ENCODE measurements around the gene BST1.
"Not testable (repeated sequence)": the region's sequence is repeated elsewhere in the genome, so short reads cannot be mapped to it uniquely, and the experiment has no call there.

The BST1 gene

DNA sequence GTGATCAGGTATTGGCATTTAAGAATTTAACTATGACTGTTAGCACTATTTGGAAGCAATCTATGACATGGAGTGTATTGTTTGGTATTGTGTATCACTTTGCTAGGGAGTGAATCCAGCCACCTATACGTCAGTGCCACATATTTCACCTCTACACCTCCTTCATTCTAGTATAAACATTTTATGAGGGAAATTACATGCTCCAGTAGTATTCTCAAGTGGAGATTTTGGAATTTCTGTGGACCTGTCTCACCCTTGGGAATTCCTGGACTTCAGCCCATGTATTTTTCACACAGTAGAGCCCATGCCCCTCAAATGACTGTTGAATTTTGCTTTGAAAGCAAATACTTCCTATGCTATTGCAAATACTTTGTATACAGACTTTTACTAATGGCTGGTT is 11.3 kb downstream of the BST1 start:
- DNase-seq = no peak

DNA sequence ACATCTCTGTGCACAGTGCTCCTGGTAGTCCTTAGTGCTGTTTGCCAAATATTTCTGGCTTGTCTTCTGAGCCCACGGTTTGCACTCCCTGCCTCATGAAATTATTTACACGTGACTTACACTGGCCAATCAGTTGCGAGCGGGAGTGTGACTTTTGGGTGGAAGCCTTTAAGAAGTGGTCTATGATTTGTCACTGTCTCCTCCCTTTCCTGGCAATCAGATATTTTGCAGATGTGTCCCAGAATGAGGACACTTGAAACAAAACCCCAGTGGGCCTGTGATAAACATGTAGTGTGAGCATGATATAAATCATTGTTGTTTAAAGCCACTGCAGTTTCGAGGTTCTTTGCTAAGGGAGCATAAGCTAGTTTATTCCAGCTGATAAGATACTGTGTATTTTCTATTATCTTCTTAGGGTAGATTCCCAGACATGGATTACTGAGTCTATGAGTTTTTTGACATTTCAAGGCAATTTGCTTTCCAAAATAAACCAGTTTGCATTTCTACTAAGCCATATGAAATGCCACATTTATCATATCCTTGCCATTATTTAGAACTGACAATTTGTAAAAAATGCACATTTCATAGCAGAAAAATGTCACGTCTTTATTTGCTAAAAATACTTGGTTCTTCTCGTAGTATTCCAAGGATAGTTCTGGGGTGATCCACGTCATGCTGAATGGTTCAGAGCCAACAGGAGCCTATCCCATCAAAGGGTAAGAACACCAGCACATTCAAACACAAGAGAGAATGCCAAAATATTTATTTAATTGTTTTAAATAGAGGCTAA is 12.0 kb downstream of the BST1 start:
- no peak for DNase-seq

DNA sequence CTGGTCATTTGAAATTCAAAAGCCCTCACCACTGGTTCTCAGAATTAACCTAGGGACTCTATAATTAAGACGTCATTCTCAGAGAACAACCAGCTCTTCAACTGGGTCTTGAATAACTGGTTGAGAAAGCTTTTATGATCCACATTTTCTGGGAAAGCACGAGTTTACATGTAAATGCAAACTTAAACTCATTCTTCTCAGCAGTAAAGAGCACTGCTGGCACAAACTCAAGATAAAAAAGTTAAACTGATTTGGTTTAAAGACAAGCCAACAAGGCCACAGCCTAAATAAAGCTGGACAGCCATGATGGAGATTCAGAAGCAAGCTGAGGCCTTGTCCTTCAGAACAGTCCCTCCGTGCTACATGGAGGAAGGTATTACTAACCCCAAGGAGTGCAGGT is 13.2 kb downstream of the BST1 start:
- no peak for DNase-seq

DNA sequence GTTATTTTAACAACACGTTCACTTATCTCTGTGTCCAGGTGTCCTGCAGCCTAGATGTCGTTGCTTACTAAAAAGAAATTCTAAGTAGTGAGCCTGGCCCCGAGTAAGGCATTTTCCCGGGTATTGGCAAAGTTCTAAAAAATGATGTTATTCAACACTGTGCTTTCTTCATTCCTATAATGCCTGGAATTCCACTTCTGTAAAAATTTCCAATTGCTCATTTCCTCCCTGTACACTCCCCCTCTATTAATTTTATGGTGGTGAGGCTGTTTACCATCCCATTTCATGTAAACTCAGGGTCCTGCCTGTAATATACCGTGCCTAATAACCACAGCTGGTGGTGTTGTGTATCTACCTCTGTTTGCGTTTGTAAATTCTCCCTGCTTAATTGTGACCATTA is 14.2 kb downstream of the BST1 start:
- DNase-seq = no peak

DNA sequence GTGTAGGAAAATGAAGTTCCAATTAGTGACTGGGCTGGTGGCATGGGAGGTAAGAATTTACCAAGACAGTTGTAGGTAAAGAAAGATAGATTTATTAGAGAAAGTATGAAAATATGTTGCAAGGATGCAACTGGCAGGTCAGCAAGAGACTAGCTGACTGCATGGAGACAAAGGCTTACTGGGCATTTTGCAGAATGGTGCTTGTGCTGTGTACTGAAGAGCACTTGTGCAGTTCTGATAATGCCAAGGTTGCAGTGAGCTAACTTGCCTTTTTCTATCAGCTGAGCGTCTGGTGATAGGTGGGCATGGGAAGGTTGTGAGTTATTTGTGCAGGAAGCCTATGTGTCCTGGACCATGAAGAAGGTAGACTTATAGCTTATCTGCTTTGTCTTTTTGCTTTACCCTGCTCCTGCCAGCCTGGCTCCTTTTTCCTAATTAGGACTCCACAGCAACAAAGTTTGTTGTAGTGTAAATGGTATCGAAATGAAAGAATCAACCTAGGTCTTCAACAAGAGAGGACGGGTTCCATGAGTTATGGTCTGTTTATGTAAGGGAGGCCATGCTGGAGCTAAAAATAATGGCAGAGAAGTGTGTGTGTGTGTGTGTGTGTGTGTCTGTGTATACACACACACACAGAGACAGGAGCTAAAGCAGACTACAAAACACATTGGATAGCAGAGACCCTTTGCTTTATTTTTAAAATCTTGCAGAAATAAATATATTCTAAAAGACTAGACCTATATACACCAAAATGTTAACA is 15.0 kb downstream of the BST1 start:
- no peak for DNase-seq

DNA sequence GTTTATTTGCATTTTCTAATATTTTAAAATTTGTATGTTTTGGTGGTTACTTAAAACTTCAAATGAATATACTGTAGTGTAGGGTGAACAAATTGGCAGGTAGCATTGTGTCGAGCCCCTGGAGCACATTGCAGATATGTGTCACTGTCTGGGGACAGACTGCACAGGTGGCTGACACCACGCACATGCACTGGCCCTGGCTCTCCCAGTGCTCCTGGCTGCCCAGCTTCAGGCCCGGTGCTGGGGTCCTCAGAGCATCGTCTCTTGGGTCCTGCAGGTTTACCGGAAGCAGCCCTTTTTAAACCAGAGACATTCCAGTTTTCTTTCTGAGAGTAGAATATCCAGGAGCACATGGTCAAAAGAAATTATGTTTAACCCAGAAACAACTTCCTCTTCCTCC is 15.6 kb downstream of the BST1 start:
- DNase-seq = no peak

DNA sequence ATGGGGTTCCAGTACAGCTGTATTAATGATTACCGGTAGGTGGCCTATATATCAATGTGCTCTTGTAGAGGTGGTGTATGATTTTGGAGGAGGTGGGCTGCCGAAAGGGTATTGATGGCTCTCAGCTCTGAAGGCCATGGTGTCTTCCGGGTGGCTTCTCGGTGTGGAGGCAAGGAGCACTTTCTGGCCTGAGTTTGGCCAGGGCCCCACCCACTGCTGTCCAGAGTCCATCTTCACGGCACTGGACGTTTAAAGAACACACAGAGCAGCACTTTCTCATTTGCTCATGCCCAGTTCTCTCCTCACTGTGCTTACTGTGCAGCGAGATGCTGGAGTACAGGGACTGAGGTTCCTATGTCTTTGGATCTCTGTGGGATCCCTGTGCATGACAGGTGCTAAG is 16.1 kb downstream of the BST1 start:
- no peak for DNase-seq

DNA sequence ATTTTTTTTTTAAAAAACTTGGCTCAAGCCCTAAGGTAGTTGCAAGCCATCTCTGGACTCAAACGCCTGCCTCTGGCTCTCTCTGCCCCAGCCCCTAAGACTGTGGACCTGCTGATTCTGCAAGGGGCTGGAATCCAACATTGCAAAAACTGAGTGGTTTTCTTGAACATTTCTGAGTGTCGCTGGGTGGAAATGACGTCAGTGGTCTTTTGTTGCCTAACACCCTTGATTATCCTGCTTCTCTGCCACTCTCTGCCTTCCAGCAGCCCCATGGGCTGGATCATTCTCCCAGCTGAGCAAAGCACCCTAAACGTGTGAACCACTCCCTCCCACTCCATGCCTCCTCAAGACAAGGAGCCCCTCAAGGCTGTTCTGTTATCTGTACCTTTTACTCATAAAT is 16.6 kb downstream of the BST1 start:
- DNase-seq = no peak

DNA sequence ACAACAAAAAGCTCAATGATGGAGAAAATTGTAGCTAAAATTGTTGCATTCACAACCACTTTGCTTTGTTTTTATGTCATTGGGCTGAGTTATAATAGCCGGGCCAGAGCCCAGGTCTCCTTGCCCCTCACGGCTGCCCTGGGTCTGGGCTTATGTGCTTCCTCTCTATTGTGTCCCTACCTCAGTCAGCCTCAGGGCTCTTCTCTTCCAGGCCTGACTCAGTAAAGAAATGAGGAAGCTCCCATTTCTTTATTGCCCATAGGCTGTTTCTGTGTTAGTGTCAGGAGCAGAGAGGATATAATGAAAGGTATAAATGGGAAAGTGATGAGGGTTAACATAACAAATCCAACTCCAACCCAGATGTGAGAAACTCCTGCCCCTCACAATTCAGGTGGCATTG is 18.0 kb downstream of the BST1 start:
- DNase-seq = no peak

DNA sequence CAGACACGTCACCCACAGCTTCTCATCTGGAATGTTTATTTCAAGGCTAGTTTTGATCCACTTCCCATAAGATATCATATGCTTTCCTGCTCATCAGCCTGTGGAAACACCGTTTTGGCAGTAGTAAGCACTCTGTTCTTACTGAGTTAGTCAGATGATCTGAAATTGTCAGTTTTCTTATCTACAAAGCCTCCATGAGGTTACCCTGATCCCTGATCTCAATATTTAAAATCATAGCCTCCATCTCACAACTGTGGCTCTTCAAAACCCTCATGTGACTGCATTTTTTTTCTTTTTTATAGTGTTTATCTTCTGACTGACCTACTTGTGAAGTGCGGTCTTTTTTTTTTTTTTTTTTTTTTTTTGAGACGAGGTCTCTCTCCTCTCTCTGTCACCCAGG is 22.7 kb downstream of the BST1 start:
- DNase-seq = no peak

DNA sequence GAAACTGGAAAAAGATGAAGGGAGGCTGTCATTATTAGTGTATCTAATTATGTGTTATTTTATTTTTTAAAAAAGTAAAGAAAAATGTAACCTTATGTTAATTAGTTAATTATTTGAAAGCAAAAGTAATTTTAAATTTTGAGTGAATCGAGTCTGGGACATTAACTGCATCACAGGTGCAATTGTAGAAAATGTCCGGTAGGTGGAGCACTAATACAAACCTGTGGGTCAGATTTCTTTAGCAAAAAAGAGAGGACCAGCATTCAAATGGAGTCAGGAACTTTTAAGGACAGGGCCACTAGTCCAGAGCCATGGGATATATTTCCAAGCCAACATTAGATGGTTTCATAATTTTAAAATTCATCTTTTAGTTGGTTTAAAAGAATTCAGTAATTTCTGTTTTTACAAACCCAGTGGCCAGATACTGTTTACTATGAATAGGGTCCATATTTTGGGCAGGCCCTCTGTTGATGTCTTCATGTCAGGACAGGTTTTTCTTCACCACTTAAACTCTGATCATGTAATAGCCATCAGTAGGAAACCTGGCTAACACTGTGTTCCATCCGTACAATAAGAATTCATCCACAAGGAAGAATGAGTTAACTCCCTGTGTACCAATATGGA is 27.2 kb downstream of the BST1 start:
- peak; percentile 4 for DNase-seq

DNA sequence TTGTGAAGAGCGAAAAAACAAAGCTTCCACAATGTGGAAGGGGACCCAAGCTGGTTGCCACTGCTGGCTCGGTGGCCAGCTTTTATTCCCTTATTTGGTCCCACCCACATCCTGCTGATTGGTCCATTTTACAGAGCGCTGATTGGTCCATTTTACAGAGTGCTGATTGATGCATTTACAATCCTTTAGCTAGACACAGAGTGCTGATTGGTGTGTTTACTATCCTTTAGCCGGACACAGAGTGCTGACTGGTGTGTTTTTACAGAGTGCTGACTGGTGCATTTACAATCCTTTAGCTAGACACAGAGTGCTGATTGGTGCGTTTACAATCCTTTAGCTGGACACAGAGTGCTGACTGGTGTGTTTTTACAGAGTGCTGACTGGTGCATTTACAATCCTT is 30.2 kb downstream of the BST1 start:
- not testable (repeated sequence) for DNase-seq

DNA sequence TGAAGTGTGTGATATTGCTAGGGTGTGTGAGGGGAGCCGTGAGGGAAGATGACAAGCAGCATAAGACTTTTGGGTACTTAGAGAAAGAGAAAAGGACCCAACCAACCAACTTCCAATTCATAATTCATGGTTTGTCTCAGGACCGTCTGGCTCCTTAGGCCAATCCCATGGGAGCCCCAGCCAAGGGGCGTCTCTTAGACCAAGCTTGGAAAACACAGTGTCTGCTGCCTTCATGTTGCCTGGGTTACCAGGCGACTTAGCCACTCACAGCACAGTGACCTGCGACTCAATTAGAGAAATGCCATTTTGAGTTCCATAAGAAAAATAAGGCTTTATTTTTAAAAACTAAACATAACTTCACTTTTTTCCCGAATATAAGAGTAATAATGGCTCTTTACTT is 32.7 kb downstream of the BST1 start:
- no peak for DNase-seq

DNA sequence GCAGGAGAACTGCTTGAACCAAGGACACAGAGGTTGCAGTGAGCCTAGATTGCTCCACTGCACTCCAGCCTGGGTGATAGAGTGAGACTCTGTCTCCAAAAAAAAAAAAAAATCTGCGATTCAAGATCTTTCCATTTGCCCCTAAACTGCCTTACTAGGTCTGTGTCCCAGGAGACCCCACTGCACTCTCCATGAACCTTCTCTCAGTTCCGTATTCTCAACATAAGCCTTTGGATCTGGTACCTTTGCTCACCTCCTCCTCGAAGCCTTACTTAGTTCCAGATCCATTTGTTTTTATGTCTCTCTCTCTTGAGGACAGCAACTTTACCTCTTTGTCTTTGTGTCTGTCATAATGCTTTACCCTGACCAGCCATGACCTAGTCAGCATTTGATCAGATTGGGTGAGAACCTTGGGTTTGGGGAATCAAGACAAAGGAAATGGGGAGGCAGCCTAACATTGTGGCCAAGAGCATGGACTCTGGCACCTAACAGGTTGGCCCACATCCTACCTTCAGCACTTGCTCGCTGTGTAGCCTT is 33.7 kb downstream of the BST1 start:
- DNase-seq = no peak

DNA sequence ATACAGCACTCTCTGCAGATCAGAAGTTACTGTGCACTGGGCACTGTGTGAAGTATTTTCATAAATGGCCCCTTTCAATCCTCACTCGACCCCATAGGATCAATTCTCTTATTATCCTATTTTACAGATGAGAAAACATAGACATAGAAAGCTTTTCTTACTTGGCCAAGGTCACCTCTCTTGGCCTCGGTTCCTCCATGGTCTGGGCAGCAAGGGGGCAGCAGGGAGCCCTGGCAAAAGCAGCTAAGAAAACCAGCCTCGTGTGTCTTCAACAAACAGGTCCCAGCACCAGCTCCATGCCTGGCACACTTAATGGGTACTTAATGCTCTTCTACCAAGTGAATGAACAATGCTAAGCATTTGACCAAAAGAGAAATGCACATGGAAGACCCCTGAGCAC is 34.4 kb downstream of the BST1 start:
- DNase-seq = no peak

DNA sequence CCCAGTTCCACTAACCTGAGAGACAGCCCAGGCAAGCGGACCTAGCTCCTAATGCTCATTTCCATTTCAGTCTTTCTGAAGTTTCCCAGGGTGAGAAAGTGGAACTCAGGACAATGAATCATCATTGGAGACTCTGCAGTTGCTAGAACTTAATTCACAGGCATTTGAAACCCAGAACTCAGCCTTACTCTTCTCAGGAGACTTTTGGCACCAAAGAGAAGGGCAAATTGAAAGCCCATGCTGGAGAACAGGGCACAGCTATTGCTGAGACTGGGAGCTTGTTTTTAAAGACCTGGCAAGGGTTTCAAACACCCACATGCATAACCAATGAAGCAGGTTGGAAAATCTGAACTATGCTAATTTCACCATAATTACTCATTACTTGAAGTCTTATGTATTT is 36.0 kb downstream of the BST1 start:
- DNase-seq = no peak

DNA sequence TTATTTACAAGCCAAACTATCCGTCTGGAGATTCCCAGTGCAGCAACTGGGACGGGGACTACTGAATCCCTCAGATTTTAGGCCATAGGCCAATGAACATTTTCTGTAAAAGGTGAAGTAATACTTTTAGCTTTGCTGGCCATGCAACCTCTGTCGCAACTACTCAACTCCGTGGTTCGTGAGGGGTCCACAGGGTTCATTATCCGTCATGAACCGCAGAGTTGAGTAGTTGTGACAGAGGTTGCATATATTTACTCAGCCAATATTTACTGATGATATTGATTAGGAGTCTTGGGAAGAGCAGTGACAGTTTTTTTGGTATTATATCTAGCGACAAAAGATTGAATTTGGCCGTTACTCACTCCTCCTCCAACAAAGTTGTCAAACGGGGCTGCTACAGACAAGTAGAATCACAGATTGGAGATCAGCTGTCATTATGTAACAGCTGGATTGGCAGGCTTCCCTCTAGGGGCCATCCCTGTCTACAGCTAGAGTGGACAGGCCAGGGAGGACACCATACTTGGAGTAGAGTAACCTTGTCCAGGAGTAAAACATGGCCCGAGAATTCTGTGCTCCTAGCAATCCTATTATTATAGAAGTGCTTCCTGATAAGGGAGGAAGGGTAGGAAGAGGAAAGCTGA is 38.0 kb downstream of the BST1 start:
- DNase-seq = no peak

DNA sequence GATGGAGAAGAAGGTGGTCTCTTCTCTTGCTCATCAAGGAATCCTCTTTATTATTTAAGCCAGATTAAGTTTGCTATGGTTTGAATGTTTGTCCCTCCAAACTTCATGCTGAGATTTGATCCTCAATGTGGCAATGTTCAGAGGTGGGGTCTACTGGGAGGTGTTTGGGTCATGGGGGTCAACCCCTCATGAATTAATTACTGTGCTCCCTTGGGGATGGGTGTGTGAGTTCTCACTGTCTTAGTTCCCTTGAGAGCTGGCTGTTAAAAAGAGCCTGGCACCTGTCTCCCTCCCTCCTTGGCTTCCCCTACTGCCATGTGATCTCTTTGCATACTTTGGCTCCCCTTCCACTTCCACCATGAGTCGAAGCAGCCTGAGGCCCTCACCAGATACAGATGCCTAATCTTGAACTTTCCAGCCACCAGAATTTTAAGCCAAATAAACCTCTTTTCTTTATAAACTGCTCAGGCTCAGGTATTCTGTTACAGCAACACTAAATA is 39.3 kb downstream of the BST1 start:
- no peak for DNase-seq

DNA sequence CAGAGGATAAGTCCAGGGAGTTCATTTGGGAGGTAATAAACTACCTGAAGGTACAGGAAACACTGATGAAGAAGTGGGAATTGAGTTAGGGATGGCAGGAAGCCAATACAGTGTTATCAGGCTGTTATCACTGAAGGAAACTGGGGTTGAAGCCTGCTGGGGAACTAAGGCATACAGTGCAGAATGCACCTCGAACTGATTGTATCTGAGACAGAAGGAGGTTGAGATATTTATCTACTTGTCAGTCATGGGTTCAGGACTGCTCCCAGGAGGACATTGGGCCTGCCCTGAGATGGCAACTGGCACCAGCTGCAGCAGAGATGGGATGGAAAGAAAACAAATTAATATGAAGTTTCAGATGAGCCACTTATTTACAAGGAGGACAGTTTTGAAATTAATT is 39.8 kb downstream of the BST1 start:
- no peak for DNase-seq

DNA sequence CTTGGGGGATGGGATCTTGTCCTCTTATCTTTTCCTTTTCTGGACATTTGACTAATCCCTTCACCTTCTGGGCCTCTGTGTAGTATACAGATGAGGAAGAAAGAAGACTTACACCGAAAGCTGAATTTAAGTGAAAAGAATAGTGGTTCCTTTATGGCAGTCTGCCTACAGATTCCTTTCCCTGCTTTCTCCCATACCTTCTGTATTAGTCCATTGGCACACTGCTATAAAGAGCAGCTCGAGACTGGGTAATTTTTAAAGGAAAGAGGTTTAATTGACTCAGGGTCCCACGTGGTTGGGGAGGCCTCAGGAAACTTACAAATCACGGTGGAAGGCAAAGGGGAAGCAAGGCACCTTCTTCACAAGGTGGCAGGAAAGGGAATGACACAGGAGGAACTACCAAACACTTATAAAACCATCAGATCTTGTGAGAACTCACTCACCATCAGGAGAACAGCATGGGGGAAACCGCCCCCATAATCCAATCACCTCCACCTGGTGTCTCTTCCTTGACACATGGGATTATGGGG is 41.2 kb downstream of the BST1 start:
- no peak for DNase-seq

DNA sequence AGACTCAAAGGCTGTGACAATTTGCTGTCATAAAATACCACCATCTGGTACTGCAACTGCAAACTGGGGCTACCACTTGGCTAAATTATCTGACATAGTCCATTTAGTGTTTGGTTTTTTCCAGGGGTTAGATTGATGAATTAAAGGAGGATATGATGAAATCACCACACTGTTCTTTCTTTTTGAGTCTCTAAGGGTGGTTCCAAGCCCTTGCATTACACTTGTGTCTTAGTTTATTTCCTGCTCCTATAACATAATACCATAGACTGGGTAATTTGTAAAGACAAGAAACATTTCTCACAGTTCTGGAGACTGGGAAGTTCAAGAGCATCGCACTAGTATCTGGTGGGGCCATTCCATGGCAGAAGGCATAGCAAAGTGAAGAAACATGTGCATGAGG is 43.2 kb downstream of the BST1 start:
- DNase-seq = no peak

DNA sequence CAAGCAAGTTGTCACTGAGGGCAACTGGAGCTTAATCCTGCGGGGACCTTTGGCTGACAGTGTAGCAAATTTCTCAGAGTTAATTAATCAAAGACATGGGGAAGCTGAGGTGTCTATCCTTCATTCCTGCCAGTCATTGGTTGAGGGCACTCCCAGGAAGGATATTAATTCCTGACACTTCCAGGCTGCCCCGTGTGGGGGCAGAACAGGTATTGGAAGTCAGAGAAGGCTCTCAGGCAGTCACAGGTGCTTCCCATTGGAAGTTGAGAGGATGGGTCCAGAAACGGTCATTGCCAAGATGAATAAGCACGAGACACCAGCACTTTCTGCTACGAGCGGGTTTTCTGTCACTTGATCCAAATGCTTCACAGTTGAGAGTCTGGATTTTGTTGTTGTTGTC is 46.1 kb downstream of the BST1 start:
- no peak for DNase-seq

DNA sequence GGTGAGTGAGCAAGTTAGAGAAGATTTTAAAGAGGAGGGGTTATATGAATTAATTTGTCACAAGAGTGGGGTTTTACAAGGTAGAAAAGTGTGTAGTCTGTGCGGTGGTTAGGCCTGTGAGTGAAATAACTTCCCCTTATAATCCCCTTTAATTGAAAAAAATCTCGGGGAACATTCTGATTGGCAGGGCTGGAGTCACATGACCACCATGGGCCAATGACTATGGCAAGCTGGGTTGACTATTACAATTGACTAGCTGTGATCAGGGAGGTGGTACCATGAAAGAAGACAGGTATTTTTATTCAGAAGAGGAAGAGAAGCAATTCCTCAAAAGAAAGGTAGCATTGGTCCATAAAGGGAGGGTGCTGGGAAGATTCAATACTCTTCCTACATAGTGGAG is 48.3 kb downstream of the BST1 start:
- no peak for DNase-seq

Data from NCI-H526 treated with DMSO at 0.1 percent for 48 hours (cell line).